ENCODE results near the gene SIN3A. TPM values are rescaled to one million over a fixed set of nuclear protein-coding genes. Genes with fewer than 3 reads are reported as not detected.

The SIN3A gene
- total and polyA plus RNA-seq, 2 of the 8 experiments (the other 6 are each of a cell fraction or from before 2014, with no cell fraction given): 69.5 to 109 TPM

DNA sequence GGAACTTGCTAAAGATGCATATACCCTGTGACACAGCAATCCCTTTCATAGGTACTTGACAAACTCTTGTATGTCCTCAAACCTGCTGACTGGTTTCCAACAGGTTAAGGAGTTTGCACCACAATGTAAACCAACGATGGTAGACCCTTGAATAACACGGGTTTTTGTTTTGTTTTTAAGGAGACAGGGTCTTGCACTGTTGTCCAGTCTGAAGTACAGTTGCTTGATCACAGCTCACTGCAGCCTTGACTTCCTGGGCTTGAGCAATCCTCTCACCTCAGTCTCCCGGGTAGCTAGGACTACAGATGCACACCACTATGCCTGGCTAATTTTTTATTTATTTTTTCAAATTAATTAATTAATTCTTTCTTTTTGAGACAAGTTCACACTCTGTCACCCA lies 23.3 kb downstream of the SIN3A start (continued):
- TF ChIP-seq, protein P1, sequence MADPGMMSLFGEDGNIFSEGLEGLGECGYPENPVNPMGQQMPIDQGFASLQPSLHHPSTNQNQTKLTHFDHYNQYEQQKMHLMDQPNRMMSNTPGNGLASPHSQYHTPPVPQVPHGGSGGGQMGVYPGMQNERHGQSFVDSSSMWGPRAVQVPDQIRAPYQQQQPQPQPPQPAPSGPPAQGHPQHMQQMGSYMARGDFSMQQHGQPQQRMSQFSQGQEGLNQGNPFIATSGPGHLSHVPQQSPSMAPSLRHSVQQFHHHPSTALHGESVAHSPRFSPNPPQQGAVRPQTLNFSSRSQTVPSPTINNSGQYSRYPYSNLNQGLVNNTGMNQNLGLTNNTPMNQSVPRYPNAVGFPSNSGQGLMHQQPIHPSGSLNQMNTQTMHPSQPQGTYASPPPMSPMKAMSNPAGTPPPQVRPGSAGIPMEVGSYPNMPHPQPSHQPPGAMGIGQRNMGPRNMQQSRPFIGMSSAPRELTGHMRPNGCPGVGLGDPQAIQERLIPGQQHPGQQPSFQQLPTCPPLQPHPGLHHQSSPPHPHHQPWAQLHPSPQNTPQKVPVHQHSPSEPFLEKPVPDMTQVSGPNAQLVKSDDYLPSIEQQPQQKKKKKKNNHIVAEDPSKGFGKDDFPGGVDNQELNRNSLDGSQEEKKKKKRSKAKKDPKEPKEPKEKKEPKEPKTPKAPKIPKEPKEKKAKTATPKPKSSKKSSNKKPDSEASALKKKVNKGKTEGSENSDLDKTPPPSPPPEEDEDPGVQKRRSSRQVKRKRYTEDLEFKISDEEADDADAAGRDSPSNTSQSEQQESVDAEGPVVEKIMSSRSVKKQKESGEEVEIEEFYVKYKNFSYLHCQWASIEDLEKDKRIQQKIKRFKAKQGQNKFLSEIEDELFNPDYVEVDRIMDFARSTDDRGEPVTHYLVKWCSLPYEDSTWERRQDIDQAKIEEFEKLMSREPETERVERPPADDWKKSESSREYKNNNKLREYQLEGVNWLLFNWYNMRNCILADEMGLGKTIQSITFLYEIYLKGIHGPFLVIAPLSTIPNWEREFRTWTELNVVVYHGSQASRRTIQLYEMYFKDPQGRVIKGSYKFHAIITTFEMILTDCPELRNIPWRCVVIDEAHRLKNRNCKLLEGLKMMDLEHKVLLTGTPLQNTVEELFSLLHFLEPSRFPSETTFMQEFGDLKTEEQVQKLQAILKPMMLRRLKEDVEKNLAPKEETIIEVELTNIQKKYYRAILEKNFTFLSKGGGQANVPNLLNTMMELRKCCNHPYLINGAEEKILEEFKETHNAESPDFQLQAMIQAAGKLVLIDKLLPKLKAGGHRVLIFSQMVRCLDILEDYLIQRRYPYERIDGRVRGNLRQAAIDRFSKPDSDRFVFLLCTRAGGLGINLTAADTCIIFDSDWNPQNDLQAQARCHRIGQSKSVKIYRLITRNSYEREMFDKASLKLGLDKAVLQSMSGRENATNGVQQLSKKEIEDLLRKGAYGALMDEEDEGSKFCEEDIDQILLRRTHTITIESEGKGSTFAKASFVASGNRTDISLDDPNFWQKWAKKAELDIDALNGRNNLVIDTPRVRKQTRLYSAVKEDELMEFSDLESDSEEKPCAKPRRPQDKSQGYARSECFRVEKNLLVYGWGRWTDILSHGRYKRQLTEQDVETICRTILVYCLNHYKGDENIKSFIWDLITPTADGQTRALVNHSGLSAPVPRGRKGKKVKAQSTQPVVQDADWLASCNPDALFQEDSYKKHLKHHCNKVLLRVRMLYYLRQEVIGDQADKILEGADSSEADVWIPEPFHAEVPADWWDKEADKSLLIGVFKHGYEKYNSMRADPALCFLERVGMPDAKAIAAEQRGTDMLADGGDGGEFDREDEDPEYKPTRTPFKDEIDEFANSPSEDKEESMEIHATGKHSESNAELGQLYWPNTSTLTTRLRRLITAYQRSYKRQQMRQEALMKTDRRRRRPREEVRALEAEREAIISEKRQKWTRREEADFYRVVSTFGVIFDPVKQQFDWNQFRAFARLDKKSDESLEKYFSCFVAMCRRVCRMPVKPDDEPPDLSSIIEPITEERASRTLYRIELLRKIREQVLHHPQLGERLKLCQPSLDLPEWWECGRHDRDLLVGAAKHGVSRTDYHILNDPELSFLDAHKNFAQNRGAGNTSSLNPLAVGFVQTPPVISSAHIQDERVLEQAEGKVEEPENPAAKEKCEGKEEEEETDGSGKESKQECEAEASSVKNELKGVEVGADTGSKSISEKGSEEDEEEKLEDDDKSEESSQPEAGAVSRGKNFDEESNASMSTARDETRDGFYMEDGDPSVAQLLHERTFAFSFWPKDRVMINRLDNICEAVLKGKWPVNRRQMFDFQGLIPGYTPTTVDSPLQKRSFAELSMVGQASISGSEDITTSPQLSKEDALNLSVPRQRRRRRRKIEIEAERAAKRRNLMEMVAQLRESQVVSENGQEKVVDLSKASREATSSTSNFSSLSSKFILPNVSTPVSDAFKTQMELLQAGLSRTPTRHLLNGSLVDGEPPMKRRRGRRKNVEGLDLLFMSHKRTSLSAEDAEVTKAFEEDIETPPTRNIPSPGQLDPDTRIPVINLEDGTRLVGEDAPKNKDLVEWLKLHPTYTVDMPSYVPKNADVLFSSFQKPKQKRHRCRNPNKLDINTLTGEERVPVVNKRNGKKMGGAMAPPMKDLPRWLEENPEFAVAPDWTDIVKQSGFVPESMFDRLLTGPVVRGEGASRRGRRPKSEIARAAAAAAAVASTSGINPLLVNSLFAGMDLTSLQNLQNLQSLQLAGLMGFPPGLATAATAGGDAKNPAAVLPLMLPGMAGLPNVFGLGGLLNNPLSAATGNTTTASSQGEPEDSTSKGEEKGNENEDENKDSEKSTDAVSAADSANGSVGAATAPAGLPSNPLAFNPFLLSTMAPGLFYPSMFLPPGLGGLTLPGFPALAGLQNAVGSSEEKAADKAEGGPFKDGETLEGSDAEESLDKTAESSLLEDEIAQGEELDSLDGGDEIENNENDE (IDR thresholded peaks at IDR 0.05; ENCODE audit: insufficient replicate concordance, low read length): no peak
- TF ChIP-seq, protein P2, sequence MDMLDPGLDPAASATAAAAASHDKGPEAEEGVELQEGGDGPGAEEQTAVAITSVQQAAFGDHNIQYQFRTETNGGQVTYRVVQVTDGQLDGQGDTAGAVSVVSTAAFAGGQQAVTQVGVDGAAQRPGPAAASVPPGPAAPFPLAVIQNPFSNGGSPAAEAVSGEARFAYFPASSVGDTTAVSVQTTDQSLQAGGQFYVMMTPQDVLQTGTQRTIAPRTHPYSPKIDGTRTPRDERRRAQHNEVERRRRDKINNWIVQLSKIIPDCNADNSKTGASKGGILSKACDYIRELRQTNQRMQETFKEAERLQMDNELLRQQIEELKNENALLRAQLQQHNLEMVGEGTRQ (IDR thresholded peaks at IDR 0.05; ENCODE audit: low read length): no peak
- TF ChIP-seq KDM1A (IDR thresholded peaks at IDR 0.05; ENCODE audit: borderline replicate concordance, low read length) (no peak), PHF8 (conservative IDR thresholded peaks at IDR 0.05; ENCODE audit: low read depth, low read length) (no peak), YY1 (IDR thresholded peaks at IDR 0.05; ENCODE audit: low read depth, low read length) (no peak), CHD1 (IDR thresholded peaks at IDR 0.05; ENCODE audit: low read depth, low read length) (no peak), EZH2 (IDR thresholded peaks at IDR 0.05; ENCODE audit: low read depth, low read length, severe bottlenecking) (no peak), SRF (IDR thresholded peaks at IDR 0.05; ENCODE audit: low read depth, low read length) (no peak), CTBP2 (IDR thresholded peaks at IDR 0.05; ENCODE audit: borderline replicate concordance, insufficient read depth, insufficient read length, low read length) (no peak), CBX5 (IDR thresholded peaks at IDR 0.05; ENCODE audit: low read depth, low read length) (no peak)

Data from H1 (cell line).